Activated CD4-positive, alpha-beta T cell treated with anti-CD3 and anti-CD28 coated beads, Interleukin-2, amount 10 ng/mL, durations not matched to agents 24 days and 14 days (primary cell): ENCODE results near the gene AMH. TPM values are rescaled to one million over a fixed set of nuclear protein-coding genes. Genes with fewer than 3 reads are reported as not detected.
A peak's percentile ranks its signal among the peaks of the same experiment; 100 is the strongest.

ENCODE experiments used
- DNase-seq: peaks from one replicate; pipeline ENCODE4 v3.0.0; 2022
- H3K27ac Mint-ChIP-seq: one replicate; pipeline ENCODE4 v1.8.0; 2022; ENCODE audit warnings: mild to moderate bottlenecking, mixed read lengths
- H3K27me3 Mint-ChIP-seq: one replicate; pipeline ENCODE4 v1.8.0; 2022; ENCODE audit warnings: mixed read lengths
- H3K36me3 Mint-ChIP-seq: one replicate; pipeline ENCODE4 v1.8.0; 2022; ENCODE audit warnings: low read depth, mild to moderate bottlenecking, mixed read lengths
- H3K4me1 Mint-ChIP-seq: one replicate; pipeline ENCODE4 v1.8.0; 2021; ENCODE audit warnings: mixed read lengths
- H3K4me3 Mint-ChIP-seq: one replicate; pipeline ENCODE4 v1.8.0; 2022; ENCODE audit warnings: mild to moderate bottlenecking, moderate library complexity, mixed read lengths
- H3K9me3 Mint-ChIP-seq: one replicate; pipeline ENCODE4 v1.8.0; 2021; ENCODE audit warnings: mixed read lengths
- intact Hi-C: fragments of 100-400 bp; cut with micrococcal nuclease; formaldehyde crosslinking; loops from one replicate; pipeline ENCODE4 v1.15.1; 2023
- total RNA-seq: library from RNA; stranded (reverse); gene quantifications from 2 replicates; pipeline ENCODE4 v1.2.3, GENCODE V29; 2022

AMH gene
- total RNA-seq, 1 donor from 2014 or later, result 4.0 TPM

DNA sequence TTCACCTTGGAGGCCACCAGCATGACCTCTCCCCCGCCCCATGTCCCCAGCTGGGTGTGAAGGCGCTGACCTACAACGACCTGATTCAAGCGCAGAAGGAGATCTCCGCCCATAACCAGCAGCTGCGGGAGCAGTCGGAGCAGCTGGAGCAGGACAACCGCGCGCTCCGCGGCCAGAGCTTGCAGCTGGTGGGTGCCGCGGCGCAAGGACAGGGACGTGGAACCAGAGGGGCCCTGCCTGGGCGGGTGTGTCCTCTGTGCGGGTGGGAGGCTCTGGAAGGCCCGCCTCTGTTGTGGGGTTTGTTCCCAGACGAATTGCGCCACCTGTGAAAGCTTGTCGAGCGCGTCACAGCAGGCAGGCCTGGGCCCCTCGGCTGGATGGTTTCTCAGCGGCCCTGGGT is 35.3 kb upstream of the AMH start:
- peaks cover 56% of the 10 kb centered on the region for H3K36me3 Mint-ChIP-seq
- no peaks in the 10 kb centered on the region for H3K27me3 Mint-ChIP-seq
- no peak overlapping the region for H3K27ac Mint-ChIP-seq
- DNase-seq, result no peak
- no peaks in the 10 kb centered on the region for H3K9me3 Mint-ChIP-seq
- H3K4me3 Mint-ChIP-seq, result no peak overlapping the region
- intact Hi-C loops, result no loop called here
- peaks cover 7% of the 10 kb centered on the region for H3K4me1 Mint-ChIP-seq

DNA sequence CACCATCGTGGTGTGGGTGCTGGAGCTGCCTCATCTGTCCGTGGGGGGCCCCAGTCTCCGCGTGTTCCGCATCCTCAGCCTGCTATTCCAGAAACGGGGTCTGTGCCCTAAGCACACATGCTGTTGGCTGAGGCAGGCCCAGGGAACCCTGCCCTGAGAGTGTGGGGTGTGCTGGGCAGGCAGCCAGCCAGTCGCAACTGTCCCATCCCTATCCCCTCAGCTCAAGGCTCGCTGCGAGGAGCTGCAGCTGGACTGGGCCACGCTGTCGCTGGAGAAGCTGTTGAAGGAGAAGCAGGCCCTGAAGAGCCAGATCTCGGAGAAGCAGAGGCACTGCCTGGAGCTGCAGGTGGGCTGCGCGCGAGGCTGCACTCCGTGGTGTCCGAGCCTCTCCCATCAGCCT is 34.9 kb upstream of the AMH start:
- Mint-ChIP-seq H3K4me1 (peaks cover 7% of the 10 kb centered on the region), H3K36me3 (peaks cover 54% of the 10 kb centered on the region), H3K27me3 (no peaks in the 10 kb centered on the region), H3K4me3 (no peak overlapping the region), H3K9me3 (no peaks in the 10 kb centered on the region), H3K27ac (no peak overlapping the region)
- DNase-seq, result no peak
- intact Hi-C loops, result no loop called here

DNA sequence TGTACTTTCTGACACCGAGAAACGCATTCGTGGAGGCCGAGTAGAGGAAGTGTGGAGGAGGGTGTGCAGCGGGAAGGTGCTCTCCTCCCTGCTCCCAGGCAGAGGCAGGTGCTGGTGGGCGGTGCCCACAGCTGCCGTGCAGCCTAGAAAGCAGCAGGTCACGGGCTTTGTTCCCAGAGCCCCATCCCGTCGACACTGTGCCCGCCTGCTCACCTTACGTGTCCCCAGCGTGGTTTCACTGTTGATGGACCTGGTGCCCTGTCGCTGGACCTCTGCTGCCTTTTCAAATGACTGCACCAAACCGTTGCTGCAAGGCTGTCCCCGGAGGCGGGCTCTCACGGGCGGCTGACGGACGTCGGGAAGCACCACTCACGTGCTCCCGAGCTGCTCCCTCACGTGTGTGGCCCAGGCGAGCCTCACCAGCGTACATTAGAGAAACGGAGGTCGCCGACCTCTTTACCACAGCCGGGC is 33.8 kb upstream of the AMH start:
- H3K4me1 Mint-ChIP-seq, result peaks cover 7% of the 10 kb centered on the region
- DNase-seq, result no peak
- peak overlapping the region; percentile 66 for H3K27ac Mint-ChIP-seq
- H3K9me3 Mint-ChIP-seq, result no peaks in the 10 kb centered on the region
- intact Hi-C loops, result no loop called here
- H3K36me3 Mint-ChIP-seq, result peaks cover 56% of the 10 kb centered on the region
- H3K4me3 Mint-ChIP-seq, result no peak overlapping the region
- H3K27me3 Mint-ChIP-seq, result no peaks in the 10 kb centered on the region

DNA sequence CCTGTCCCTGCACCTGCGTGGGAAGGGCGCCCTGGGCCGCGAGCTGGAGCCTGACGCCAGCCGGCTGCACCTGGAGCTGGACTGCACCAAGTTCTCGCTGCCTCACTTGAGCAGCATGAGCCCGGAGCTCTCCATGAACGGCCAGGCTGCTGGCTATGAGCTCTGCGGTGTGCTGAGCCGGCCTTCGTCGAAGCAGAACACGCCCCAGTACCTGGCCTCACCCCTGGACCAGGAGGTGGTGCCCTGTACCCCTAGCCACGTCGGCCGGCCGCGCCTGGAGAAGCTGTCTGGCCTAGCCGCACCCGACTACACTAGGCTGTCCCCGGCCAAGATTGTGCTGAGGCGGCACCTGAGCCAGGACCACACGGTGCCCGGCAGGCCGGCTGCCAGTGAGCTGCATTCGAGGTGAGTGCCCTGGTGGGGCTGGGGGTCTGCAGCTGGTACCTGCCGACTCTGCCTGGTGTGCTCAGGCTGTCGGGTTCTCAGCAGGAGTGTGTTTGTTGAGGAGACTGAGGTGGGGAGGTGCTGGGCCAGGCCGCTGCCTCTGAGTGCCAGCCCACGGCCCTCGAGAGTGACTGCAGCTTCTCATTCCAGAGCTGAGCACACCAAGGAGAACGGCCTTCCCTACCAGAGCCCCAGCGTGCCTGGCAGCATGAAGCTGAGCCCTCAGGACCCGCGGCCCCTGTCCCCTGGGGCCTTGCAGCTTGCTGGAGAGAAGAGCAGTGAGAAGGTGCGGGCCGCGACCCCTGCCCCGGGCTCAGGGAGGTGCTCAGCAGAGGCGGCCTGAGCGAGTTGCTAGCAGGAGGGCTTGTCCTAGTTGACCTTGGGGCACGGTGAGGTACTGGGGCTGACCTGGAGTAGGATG is 32.5 kb upstream of the AMH start:
- no peak for DNase-seq
- peaks cover 52% of the 10 kb centered on the region for H3K36me3 Mint-ChIP-seq
- no peaks in the 10 kb centered on the region for H3K27me3 Mint-ChIP-seq
- H3K27ac Mint-ChIP-seq, result peak overlapping the region; percentile 10
- intact Hi-C loops, result no loop called here
- H3K4me1 Mint-ChIP-seq, result peaks cover 7% of the 10 kb centered on the region
- no peaks in the 10 kb centered on the region for H3K9me3 Mint-ChIP-seq
- no peak overlapping the region for H3K4me3 Mint-ChIP-seq

DNA sequence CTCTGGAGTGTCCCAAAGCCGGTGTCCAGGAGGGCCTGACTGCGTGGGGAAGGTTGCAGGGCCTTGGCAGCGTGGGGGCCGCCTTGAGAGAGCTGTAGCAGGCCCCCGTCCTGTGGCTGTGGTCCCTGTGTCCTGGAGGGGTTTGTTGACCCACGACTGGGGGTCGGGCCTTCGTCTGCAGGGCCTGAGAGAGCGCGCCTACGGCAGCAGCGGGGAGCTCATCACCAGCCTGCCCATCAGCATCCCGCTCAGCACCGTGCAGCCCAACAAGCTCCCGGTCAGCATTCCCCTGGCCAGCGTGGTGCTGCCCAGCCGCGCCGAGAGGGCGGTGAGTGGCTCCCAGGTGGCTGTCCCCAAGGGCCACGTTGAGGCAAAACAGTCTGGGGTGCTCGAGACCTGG is 31.5 kb upstream of the AMH start:
- H3K9me3 Mint-ChIP-seq, result no peaks in the 10 kb centered on the region
- H3K36me3 Mint-ChIP-seq, result peaks cover 47% of the 10 kb centered on the region
- intact Hi-C loops, result no loop called here
- DNase-seq, result no peak
- no peaks in the 10 kb centered on the region for H3K27me3 Mint-ChIP-seq
- no peak overlapping the region for H3K4me3 Mint-ChIP-seq
- no peak overlapping the region for H3K27ac Mint-ChIP-seq
- H3K4me1 Mint-ChIP-seq, result peaks cover 7% of the 10 kb centered on the region

DNA sequence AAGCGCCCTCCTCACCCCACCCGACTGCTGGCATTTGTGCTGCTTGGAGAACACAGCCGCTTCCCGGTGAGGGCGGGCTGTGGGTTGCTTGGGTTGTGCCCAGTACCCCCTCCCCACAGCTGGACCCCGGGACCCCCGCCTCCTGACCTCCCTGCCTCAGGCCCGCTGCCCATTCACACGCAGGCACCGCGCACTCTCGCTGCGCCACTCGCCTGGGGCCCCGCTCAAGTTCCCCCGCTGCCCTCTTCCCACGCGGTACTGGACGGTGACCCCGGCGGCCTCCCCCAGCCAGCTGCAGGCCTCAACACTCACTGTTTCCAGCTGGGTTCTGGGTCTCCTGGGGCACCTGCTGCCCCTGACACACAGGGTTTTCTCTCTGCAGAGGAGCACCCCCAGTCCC is 29.4 kb upstream of the AMH start:
- no peaks in the 10 kb centered on the region for H3K27me3 Mint-ChIP-seq
- intact Hi-C loops, result no loop called here
- no peak overlapping the region for H3K27ac Mint-ChIP-seq
- H3K36me3 Mint-ChIP-seq, result peaks cover 49% of the 10 kb centered on the region
- no peak overlapping the region for H3K4me3 Mint-ChIP-seq
- DNase-seq, result no peak
- H3K4me1 Mint-ChIP-seq, result peaks cover 7% of the 10 kb centered on the region
- no peaks in the 10 kb centered on the region for H3K9me3 Mint-ChIP-seq

DNA sequence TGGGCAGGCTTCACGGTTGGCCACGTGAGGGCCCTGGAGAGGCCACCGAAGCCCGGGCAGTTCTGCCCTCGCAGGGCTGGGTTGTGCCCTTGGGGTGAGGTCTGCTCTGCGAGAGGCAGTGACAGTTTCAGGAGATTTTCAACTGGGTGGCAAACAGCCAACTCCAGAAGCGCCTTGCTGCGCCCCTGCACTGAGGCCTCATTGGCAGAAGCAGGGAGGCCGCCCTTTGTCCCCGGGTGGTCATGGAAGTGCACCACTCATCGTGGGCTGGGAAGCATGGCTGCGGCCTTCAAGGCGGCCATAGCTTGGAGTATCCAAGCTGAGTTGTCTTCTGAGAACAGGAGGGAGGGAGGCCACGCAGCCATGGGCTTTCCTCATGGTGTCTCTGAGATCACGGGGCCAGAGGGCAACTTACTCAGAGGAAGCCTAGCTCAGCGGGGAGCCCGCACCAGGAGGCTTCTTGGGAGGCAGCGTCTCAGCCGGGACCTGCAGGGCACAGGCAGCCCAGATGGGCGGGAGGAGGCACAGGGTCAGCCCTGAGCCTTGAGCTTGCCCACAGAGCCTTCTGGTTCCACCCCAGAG is 27.8 kb upstream of the AMH start:
- DNase-seq, result no peak
- Mint-ChIP-seq H3K36me3 (peaks cover 47% of the 10 kb centered on the region), H3K27ac (no peak overlapping the region), H3K4me3 (no peak overlapping the region), H3K9me3 (no peaks in the 10 kb centered on the region), H3K4me1 (peaks cover 2% of the 10 kb centered on the region), H3K27me3 (no peaks in the 10 kb centered on the region)
- intact Hi-C loops, result no loop called here

DNA sequence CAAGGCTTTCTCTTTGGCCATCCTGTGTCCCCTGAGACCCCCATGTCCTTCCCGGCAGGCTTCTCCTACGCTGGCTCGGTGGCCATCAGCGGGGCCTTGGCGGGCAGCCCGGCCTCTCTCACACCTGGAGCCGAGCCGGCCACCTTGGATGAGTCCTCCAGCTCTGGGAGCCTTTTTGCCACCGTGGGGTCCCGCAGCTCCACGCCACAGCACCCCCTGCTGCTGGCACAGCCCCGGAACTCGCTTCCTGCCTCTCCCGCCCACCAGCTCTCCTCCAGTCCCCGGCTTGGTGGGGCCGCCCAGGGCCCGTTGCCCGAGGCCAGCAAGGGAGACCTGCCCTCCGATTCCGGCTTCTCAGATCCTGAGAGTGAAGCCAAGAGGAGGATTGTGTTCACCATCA is 27.2 kb upstream of the AMH start:
- H3K4me1 Mint-ChIP-seq, result peaks cover 2% of the 10 kb centered on the region
- H3K36me3 Mint-ChIP-seq, result peaks cover 43% of the 10 kb centered on the region
- intact Hi-C loops, result no loop called here
- H3K9me3 Mint-ChIP-seq, result no peaks in the 10 kb centered on the region
- H3K4me3 Mint-ChIP-seq, result no peak overlapping the region
- no peaks in the 10 kb centered on the region for H3K27me3 Mint-ChIP-seq
- no peak for DNase-seq
- H3K27ac Mint-ChIP-seq, result no peak overlapping the region

DNA sequence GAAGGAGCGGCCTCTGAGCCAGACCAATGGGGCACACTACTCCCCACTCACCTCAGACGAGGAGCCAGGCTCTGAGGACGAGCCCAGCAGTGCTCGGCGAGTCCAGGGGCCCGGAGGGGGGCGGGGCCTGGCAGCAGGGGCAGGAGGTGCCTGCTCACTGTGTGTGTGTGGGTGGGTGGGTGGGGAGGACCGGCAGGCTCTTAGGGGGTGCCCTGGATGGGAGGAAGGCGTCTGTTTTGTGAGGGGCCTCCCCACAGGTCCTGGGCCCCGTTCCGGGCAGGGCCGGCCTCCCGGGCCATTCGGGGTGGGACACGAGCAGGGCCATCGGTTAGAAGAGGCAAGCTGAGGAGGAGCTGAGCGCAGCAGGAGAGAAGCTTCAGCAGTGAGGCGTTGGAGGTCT is 25.7 kb upstream of the AMH start:
- intact Hi-C loops, result no loop called here
- H3K36me3 Mint-ChIP-seq, result peaks cover 44% of the 10 kb centered on the region
- no peak overlapping the region for H3K4me3 Mint-ChIP-seq
- no peaks in the 10 kb centered on the region for H3K27me3 Mint-ChIP-seq
- no peaks in the 10 kb centered on the region for H3K9me3 Mint-ChIP-seq
- no peak for DNase-seq
- H3K27ac Mint-ChIP-seq, result no peak overlapping the region
- H3K4me1 Mint-ChIP-seq, result peaks cover 2% of the 10 kb centered on the region

DNA sequence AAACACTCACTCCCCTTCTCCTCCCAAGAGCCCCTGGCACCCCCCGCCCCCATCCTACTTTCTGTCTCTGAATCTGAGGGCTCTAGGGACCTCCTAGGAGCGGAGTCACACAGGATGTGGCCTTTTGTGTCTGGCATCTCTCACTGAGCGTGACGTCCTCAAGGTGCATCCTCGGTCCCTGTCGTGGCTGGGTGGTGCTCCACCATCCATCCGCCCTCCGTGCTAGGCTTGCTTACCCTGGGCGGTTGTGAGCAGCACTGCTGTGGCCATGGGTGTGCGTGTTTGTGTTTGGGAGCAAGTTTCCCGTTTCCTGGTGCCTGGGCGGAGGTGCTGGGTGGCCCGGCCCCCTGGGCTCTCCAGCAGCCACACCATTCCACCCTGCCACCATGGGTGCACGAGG is 25.2 kb upstream of the AMH start:
- H3K36me3 Mint-ChIP-seq, result peaks cover 42% of the 10 kb centered on the region
- H3K27ac Mint-ChIP-seq, result no peak overlapping the region
- H3K4me1 Mint-ChIP-seq, result peaks cover 2% of the 10 kb centered on the region
- DNase-seq, result no peak
- no peak overlapping the region for H3K4me3 Mint-ChIP-seq
- no peaks in the 10 kb centered on the region for H3K9me3 Mint-ChIP-seq
- intact Hi-C loops, result no loop called here
- H3K27me3 Mint-ChIP-seq, result no peaks in the 10 kb centered on the region

DNA sequence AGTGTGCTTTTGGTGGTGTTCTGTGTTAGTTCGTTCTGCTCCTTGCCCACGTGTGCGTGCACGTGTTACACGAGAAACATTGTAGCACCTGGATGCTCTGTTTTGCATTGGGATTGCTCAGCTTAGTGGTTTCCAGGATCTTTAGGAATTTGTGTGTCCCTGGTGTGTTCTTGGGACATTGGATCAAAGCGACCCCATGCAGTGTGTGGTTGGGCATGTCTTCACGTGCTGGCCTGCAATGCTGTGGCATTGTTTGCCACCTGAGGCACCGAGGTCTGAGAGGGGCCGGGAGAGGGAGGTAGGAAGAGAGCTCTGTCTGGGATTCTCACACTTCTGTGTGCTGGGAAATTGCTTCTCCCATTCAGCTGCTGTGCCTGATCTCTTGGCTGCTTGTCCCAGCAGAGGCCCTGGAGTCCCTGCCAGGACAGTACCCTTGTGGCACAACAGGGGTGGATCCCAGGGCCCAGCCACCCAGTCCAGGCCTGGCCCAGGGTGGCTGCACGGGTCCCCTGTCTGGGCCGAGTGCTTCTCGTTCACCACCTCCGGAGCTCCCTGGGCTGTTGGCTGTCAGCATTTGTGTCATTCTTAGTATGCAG is 24.3 kb upstream of the AMH start:
- no peak overlapping the region for H3K4me3 Mint-ChIP-seq
- H3K4me1 Mint-ChIP-seq, result peaks cover 2% of the 10 kb centered on the region
- DNase-seq, result no peak
- intact Hi-C loops, result no loop called here
- H3K36me3 Mint-ChIP-seq, result peaks cover 46% of the 10 kb centered on the region
- H3K27ac Mint-ChIP-seq, result peak overlapping the region; percentile 58
- H3K27me3 Mint-ChIP-seq, result no peaks in the 10 kb centered on the region
- H3K9me3 Mint-ChIP-seq, result no peaks in the 10 kb centered on the region

DNA sequence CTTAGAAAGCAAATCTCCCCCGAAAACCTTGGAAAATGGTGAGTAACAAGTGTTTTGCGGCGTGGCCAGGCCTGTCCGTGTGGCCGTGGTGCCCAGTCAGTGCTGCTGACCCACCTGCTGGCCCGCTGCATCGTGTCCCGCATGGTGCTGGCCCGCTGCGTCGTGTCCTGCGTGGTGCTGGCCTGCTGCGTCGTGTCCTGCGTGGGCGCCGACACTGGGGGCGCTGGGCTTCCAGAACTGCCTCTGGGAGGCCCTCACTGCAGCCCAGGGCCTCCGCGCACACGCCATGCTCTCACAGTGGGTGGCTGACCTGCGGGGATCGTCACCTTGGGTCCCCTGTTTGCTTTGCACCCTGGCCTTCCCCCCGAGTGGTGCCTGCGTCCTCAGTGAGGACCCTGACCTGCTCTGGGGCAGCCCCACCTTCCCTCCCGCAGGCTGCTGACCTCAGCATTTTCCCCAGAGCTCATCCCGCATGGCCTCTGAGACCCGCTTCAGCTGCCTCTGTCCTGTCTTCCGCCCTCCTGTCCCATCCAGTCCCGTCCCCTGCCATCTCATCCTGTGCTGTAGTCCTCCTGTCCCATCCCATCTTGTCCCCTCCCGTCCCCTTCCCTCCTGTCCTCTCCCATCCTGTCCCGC is 23.6 kb upstream of the AMH start:
- H3K27me3 Mint-ChIP-seq, result no peaks in the 10 kb centered on the region
- no peak for DNase-seq
- H3K4me3 Mint-ChIP-seq, result no peak overlapping the region
- peak overlapping the region; percentile 25 for H3K27ac Mint-ChIP-seq
- H3K4me1 Mint-ChIP-seq, result peaks cover 2% of the 10 kb centered on the region
- H3K36me3 Mint-ChIP-seq, result peaks cover 44% of the 10 kb centered on the region
- H3K9me3 Mint-ChIP-seq, result no peaks in the 10 kb centered on the region
- intact Hi-C loops, result no loop called here

DNA sequence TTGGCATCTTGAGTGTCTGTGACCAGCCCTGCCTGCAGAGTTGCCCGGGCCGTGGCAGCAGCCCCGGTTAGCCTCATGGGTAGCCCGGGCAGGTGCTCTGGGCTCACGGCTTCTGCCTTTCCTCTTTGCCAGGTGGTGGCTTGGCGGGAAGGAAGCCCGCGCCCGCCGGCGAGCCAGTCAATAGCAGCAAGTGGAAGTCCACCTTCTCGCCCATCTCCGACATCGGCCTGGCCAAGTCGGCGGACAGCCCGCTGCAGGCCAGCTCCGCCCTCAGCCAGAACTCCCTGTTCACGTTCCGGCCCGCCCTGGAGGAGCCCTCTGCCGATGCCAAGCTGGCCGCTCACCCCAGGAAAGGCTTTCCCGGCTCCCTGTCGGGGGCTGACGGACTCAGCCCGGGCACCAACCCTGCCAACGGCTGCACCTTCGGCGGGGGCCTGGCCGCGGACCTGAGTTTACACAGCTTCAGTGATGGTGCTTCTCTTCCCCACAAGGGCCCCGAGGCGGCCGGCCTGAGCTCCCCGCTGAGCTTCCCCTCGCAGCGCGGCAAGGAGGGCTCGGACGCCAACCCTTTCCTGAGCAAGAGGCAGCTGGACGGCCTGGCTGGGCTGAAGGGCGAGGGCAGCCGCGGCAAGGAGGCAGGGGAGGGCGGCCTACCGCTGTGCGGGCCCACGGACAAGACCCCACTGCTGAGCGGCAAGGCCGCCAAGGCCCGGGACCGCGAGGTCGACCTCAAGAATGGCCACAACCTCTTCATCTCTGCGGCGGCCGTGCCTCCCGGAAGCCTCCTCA is 22.9 kb upstream of the AMH start:
- no peak for DNase-seq
- no peaks in the 10 kb centered on the region for H3K9me3 Mint-ChIP-seq
- peak overlapping the region; percentile 25 for H3K27ac Mint-ChIP-seq
- peaks cover 2% of the 10 kb centered on the region for H3K4me1 Mint-ChIP-seq
- peaks cover 41% of the 10 kb centered on the region for H3K36me3 Mint-ChIP-seq
- intact Hi-C loops, result no loop called here
- no peaks in the 10 kb centered on the region for H3K27me3 Mint-ChIP-seq
- no peak overlapping the region for H3K4me3 Mint-ChIP-seq
